ENCODE measurements around the gene KREMEN1.

DNA sequence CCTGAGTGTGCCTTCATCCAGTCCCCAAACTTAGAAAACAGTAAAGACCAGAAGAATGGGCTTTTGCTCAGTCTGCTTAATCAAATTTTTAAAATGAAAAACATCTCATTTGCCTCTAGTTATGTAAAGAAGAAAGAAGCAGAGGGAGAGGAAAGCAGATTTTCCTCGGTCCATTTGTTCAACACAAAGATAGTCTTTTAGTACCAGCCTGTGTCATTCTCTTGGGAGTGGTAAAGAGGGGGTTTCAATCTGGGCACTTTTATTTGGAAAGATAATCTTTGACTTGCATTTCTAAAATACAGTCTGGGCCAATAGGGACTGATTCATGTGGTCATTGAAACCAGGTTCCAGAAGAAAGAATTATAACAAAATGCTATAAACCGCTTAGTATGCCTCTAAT is 29.5 kb downstream of the KREMEN1 start:
- TF ChIP-seq POLR2A (IDR thresholded peaks at IDR 0.05), result no peak
- TF ChIP-seq, protein P1, sequence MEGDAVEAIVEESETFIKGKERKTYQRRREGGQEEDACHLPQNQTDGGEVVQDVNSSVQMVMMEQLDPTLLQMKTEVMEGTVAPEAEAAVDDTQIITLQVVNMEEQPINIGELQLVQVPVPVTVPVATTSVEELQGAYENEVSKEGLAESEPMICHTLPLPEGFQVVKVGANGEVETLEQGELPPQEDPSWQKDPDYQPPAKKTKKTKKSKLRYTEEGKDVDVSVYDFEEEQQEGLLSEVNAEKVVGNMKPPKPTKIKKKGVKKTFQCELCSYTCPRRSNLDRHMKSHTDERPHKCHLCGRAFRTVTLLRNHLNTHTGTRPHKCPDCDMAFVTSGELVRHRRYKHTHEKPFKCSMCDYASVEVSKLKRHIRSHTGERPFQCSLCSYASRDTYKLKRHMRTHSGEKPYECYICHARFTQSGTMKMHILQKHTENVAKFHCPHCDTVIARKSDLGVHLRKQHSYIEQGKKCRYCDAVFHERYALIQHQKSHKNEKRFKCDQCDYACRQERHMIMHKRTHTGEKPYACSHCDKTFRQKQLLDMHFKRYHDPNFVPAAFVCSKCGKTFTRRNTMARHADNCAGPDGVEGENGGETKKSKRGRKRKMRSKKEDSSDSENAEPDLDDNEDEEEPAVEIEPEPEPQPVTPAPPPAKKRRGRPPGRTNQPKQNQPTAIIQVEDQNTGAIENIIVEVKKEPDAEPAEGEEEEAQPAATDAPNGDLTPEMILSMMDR (IDR thresholded peaks at IDR 0.05), result no peak
